ENCODE measurements around the gene SYDE2.

- TF ChIP-seq POLR2AphosphoS5 (IDR thresholded peaks at IDR 0.05) = no peak
- no peak for TF ChIP-seq EP300 (IDR thresholded peaks at IDR 0.05)
These were observed 56.5 kb downstream of the SYDE2 start for GRCh38 chr1:85144351-85144750.
